ENCODE measurements around the gene FILIP1. TPM values are rescaled to one million over a fixed set of nuclear protein-coding genes. Genes with fewer than 3 reads are reported as not detected.
"Not testable (repeated sequence)": the region's sequence is repeated elsewhere in the genome, so short reads cannot be mapped to it uniquely, and the experiment has no call there.

The FILIP1 gene
- total RNA-seq, 1 donor from 2014 or later, result 71.9 TPM

DNA sequence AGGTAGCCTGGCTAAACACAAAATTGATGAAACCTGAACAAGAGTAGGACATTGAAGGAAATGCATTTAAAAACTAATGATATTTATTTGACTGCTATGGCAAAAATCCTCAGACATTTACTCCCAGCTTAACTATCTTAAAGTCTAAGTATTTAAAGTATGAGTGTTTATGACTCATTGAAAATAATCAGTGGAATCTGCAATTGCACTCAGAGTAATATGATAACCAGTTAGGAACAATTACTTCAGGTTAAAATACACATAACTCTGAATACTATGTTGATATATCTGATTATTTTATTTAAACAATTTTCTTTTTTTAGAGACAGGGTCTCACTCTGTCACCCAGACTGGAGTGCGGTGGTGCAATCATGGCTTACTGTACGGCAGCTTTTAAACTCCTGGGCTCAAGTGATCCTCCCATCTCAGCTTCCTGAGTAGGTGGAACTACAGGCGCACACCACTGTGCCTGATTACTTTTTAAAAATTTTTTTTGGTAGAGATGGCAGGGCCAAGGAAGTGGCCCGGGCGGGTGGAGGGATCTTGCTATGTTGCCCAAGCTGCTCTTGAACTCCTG is 43.9 kb downstream of the FILIP1 start:
- no peak for DNase-seq

DNA sequence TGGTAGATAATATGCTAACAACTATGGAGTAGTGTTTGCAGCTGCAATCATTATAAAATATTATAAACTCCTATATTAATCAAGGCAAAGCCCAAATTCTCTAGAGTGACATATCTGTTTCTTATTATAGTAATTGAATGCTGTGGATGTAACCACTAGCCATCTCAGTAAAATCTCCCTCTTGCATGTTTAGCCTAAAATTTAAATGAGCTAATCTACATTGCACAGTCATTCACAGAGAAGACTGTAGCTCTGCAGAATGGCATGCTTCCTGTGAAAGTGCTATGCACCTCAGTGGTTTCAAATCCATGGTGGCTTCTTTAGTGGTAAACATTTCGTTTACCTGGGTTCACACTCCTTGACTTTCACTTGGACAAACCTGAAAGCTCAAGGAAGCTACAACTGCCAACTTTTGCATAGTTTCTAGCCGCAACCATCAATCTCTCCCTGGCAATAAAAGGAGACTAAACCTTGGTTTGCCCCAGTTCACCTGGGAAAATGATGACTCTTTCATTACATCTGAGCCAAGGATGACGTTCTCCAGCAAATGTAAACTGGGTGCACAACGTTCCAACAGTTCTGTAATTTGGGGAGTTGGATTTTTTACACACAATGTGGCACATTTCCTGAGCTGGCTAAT is 47.2 kb downstream of the FILIP1 start:
- DNase-seq, result no peak

DNA sequence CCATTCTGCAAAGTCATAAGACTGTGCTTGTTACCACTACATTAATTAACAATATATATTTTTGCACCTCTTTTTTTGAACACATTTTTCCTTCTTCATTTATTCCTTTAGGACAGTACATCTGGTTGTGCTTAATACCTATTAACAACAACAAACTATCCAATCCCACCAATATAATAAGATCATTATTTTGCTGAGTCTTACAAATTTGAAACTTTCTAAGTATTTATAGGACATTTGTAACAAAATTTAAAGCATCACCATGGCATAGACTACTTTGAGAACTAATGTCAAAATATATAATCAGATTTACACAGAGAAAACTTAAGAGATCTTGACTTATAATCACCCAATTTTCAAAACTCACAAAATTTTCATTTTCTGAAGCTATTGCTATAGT is 47.9 kb downstream of the FILIP1 start:
- DNase-seq, result no peak

DNA sequence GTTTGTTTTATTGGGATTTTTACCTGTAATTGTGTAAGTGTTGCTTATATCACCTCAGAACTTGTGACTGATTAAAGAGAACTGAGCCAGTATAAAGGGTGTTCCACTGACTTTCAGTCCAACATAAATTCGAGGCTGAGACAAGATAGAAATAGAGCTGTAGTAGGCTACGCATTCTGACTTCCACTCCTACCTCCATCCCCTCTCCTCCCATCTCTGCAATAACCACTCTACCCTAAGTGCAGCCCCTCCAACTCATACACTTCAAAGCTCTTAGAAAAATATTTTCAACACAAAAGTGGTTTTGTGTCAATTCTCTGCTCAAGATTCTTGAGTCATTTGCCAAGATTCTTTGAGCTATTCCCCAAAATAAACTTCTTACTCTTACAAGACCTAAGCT is 48.7 kb downstream of the FILIP1 start:
- DNase-seq, result no peak

DNA sequence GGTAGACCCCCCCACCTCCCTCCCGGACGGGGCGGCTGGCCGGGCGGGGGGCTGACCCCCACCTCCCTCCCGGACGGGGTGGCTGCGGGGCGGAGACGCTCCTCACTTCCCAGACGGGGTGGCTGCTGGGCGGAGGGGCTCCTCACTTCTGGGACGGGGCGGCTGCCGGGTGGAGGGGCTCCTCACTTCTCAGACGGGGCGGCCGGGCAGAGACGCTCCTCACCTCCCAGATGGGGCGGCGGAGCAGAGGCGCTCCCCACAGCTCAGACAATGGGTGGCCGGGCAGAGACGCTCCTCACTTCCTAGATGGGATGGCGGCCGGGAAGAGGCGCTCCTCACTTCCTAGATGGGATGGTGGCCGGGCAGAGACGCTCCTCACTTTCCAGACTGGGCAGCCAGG is 51.7 kb downstream of the FILIP1 start:
- DNase-seq, result not testable (repeated sequence)

DNA sequence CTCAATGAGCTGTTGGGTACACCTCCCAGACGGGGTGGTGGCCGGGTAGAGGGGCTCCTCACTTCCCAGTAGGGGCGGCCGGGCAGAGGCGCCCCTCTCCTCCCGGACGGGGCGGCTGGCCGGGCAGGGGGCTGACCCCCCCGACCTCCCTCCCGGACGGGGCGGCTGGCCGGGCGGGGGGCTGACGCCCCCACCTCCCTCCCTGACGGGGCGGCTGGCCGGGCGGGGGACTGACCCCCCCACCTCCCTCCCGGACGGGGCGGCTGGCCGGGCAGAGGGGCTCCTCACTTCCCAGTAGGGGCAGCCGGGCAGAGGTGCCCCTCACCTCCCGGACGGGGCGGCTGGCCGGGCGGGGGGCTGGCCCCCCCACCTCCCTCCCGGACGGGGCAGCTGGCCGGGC is 52.1 kb downstream of the FILIP1 start:
- DNase-seq, result not testable (repeated sequence)

DNA sequence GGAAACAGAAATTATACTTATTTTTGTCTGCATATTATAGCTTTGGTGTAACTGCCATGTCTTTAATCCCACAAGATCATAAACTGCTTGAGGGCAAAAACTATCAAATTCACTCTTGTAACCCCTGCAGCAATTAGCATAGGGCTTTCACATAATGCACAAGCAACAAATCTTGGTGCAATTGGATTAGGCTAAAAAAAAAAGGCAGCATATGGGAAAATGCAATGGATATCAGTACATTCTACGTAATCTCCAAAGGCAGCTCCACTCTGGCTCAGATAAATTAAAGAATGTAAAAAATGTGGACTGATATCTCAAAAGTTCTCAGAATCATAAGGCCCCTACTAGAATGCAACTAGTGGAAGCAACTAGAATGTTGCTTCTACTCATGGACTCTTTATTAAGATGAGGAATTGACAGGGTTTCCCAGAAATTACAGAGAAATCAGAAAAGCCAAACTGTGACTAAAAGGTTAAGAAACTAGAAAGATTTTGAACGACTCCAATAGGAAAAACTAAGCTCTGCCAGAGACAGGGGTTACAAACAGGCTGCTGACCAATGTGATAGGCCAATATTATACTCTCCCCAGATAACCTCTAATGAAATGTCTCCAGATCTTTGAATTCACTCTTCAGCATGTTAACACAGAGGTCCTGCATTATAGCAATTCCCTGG is 55.0 kb downstream of the FILIP1 start:
- peak; percentile 27 for DNase-seq

DNA sequence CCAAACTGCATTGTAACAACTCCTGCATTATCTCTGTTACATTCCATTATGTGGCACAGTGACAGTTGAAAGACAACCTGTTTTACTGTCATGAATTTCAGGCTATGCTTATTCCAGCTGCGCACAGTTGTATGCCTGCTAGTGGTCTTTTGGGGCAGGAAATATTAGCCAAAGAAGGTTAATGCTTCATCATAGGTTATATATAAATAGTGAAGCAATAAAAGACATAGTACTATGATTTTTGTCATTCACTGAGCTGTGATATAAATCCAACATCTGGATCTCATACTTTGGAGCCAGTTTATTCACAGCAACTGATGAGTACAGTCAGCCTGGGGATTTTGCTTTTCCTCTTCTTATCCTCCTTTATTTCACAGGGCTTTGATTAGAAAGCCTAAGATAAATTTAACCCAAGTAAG is 55.6 kb downstream of the FILIP1 start:
- peak; percentile 41 for DNase-seq

DNA sequence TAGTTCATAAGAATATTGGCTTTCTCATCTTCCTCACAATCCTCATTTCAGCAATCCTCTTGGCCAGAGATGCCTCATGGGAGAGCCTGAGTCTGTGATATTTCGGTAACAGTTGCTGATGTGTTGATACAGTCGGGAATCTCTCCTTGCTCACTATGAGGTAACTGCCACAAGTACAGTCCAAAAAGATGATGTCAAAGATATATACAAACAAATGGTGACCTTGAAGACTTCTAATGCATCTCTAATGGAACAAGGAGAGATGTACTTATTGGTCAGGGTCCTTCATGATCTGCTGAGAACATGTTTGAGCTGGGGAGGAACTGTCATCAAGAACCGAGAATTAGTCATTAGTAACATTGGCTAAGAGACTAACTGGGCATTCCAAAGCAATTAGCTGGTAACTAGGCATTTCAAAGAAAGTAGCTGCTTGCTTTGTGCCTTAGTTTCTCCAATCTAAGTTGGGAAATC is 56.1 kb downstream of the FILIP1 start:
- peak; percentile 43 for DNase-seq

DNA sequence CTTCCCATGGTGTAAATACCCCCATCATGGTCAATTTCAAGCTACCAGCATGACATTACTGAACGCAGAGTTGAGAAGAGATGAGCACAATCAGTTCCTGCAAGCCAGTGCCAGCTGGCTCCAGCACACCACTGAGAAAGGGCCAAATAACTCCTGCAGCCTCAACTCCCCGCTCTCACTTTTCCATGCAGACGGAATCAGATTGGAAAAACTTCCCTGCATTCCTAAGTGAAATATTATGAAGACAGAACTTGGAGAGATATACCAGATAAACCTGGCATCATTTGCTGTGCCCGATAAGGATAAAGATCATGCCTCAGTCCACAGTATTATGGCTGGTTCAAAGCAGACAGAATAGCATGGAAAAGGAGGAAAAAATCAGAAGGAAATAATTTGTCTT is 56.7 kb downstream of the FILIP1 start:
- DNase-seq, result peak; percentile 58

DNA sequence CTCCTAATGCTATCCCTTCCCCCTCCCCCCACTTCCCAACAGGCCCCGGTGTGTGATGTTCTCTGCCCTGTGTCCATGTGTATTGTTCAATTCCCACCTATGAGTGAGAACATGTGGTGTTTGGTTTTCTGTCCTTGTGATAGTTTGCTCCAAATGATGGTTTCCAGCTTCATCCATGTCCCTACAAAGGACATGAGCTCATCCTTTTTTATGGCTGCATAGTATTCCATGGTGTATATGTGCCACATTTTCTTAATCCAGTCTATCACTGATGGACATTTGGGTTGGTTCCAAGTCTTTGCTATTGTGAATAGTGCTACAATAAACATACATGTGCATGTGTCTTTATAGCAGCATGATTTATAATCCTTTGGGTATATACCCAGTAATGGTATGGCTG is 60.8 kb downstream of the FILIP1 start:
- not testable (repeated sequence) for DNase-seq

DNA sequence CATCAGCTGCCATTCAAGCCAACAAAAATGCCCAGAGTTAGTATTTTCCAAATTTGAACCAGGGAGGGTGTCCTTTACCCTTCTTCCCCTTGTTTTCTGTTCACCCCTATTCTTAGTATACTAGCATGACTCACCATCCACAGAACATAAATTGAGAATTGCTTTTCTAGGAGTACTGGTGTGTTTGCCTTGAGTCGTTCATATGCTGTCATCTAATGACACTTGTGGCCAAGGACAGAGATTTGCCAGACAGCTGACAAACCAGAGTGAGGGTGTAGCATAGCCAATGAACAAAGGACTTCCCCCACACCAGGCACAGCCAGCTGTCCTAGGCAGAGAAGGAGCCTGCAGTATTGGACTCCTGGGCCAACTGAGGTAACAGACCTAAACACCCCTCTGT is 62.2 kb downstream of the FILIP1 start:
- peak; percentile 93 for DNase-seq

DNA sequence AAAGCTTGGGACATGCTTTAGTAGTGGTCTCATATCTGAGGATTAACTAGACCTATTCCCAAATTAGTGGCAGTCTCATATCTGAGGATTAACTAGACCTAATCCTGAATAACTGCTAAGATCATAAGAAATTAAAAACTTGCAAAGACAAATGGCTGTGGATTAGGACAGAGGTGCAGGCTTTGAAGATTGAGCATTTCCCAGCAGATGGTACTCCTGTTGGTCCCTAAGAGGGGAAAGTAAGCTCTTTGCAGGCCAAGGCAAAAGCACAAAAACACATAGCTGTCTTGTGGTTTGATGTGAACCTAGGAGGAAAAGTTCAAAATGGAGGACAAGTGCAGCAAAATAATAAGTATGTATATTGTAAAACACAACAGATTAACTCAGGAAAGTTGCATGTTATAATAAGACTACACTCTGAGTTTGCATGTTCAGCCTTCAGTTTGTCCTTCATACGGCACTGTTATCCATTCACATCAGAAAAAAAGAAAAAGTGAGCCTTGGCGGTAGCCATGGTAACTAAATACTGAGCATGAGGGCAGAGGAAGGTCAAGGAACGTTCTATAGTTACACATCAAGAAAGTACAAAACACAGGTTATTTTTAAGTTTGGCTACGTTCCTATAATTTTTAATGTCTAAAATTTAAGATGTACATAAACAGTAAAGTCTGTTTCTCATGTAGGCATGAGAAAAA is 62.8 kb downstream of the FILIP1 start:
- DNase-seq, result peak; percentile 76

DNA sequence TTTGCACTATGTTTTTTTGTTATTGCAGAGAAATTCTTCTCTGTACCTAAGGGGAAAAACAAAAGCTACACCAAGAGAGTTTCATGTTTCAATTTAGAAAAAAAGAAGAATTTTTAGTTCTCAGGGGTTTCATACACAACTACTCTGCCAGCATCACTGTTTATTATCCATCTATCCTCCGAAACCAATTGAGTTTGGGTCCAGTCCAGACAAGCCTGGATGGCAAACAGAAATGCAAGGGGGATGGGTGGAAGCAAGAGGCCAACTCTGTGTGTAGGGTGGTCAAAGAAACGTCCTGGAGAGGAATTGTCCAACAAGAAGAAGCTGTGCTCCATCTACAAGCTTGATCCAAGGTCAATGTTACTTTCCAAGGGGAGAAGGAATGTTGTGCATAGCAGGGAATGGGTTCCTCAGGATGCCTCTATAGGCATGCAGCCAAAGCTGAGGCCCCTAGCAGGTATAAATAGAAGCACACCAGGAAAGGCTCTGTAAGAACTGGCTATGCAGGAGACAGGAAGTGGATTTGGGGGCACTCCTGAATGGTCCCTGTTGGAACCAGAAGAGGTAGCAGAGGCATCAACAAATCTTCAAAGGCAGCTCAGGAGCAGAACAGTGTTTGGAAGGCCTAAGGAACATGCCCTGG is 64.4 kb downstream of the FILIP1 start:
- peak; percentile 84 for DNase-seq

DNA sequence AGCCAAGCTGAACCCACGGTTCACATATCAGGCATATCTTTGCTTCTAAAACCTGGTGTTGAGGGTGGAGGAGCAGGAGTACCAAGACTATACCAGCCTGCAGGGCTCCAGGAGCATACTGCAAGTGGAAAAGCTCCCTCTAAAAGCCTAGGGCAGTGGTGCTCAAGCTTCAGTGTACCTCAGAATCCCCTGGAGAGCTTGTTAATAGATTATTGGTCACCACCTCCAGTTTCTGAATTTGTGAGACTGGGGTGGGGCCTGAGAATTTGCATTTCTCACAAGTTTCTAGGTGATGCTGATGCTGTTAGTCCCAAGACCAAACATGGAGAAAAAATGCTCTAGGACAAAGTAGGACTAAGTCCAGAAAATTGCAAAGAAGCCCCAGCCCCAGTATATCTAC is 65.4 kb downstream of the FILIP1 start:
- DNase-seq, result no peak

DNA sequence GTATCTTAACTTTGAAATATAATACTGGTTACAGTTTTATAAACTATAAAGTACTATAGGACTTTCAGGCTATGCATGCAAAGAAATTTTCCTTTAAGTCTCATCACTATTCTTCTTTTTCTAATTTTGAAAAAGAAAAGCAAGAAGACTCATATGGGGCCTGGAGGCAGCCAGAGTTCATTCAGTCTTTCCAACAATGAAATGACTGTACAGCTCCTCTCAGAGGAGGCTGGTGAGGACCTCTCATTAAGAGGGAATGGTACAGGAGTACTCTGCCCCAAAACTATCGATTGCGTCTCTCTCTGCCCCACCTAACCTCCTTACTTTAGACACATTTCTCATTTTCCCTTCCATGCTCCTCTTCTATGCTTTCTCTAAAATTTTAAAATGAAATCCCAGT is 66.3 kb downstream of the FILIP1 start:
- no peak for DNase-seq

DNA sequence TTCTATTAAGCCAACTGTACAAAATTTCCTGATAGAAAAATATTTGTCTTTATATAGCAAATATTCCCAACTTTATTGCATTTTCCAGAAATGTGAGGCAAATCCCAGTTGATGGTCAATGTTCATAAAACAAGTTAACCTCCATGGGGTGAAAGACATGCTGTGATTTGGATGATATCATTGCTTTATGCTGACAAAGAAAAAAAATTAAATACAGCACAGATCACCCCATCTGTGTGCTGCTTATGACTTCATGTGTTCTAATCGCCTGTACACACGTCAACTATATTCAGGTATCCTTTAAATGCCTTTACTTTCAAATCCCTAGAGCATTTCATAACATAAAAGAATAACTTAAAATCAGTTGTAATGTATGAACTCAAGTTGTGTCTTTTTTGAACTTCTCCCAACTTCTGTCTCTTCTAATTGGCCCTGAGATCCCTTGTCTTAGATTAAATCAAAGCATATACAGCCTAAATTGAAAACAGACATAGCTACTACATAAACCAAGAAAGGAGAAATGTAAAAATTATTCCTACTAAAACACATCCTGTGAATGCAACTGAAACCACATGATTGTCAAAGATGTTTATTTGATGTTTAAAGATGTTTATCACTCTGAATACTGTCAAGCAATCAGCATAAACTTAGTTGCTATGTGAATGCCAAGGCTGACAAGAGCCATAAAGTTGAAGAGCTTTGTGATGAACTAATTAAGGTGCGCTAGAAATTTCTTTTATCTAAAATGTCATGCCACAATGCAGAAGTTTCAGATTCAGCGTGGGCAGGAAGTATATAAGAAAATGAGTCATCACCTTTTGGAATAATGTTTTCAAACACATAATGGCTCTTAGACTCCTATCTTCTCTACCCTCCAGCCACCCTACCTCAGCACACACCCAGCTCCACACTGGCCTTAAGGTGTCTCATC is 68.7 kb downstream of the FILIP1 start:
- DNase-seq, result peak; percentile 70

DNA sequence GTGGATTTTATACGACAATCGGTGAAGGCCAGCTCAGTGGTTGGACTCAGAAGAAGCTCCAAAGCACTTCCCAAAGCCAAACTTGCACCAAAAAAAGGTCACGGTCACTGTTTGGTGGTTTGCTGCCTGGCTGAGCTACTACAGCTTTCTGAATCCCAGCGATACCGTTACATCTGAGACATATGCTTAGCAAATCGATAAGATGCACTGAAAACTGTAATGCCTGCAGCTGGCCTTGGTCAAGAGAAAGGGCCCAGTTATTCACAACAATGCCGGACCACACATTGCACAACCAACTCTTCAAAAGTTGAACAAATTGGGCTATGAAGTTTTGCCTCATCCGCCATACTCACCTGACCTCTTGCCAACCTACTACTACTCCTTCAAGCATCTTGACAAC is 70.2 kb downstream of the FILIP1 start:
- peak; percentile 70 for DNase-seq

DNA sequence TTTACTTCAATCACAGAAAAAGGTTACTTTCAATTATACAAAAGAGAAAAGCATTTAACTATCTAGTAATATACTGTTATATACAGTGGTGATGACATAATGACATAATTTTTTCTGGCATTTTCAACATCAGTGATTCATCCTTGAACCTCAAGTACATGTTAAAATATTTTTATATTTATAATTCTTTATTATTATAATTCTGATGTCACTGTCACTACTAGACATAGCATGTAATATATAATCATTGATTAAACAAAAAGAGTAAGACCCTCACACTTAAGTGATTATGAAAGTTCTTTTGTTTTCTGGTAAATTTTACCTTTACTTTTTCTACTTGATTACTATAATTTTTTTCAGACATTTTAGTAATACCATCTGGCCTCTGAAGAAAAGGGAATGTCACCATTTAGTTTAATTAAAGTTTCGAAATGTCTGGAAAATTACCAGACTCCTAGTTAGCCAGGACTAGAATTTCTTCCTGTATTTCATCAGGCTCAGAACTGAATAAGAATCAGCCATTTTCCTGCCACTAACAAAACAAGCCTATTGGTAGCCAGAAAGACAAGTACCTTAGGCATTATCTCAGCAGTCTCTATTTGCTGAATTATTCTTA is 71.5 kb downstream of the FILIP1 start:
- no peak for DNase-seq

DNA sequence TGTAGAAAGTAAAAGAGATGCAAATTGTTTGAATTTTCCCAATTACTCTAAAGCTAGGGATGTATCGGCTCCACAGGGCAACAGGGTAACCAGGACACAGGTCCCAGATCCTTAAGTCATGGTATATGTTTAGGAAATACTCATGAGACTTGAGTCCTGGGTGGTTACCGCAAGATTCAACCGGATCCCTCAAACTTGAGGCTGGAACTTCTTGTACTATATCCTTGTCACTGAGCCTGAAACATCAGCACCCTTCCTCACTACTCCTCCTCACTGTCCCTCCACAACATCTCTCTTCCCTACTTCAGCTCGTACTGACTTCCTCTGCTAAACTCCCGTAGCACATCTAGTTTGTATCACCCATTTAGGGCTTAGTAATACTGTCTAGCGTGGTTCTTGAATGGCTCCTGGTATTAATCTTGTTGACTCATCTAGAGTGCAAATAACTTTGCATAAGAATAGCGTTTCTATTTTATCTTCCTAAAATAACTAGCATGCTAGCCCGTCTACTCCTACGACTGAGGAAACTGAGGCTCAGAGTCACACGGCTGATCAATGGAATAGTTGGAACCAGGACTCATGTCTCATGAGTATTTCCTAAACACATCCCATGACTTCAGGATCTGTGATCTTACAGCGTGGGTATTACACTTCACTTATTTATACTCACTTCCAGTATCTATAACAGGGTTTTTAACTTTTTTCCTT is 72.1 kb downstream of the FILIP1 start:
- DNase-seq, result no peak

Data from tongue (tissue), 2 donors.